HG02884 (cell line): ENCODE data around the gene NGFR.

Source experiments
- ATAC-seq: cut with Tn5 transposase; IDR thresholded peaks from one replicate; pipeline ENCODE4 v1.9.1; 2021; ENCODE audit warnings: mild to moderate bottlenecking, moderate library complexity; ENCODE audit not compliant: unreplicated experiment

Gene NGFR

DNA sequence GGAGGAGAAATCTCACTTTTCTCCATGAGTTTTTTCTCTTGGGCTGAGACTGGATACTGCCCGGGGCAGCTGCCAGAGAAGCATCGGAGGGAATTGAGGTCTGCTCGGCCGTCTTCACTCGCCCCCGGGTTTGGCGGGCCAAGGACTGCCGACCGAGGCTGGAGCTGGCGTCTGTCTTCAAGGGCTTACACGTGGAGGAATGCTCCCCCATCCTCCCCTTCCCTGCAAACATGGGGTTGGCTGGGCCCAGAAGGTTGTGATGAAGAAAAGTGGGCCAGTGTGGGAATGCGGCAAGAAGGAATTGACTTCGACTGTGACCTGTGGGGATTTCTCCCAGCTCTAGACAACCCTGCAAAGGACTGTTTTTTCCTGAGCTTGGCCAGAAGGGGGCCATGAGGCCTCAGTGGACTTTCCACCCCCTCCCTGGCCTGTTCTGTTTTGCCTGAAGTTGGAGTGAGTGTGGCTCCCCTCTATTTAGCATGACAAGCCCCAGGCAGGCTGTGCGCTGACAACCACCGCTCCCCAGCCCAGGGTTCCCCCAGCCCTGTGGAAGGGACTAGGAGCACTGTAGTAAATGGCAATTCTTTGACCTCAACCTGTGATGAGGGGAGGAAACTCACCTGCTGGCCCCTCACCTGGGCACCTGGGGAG is 19.1 kb downstream of the NGFR start:
- ATAC-seq: no peak

DNA sequence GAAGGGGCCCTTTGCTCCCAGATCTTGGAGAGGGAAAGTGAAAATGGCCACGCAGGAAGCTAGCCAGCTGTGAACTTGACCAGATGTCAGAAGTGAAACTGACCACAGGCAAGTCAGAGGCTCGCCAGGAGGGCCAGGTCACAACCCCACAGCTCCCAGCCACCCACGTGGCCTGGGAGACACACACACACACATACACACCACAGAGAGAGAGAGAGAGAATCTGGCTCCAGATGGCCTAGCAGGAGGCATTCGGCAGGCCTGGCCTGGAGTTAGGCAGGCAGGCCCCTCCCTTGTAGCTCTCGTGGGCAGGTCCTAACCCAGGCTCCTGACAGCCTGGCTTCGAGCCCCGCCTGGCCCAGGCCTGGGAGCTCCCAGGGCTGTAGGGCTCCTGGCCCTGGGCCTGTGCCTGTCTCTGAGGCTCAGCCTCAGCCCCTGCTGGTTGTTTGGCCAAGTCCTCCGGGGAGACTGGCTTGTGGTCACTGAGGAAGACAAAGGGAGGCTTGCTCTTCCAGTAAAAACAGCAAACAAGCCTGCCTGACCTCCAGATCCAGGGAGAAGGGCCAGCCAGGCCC is 20.2 kb downstream of the NGFR start:
- peak; percentile 55 for ATAC-seq

DNA sequence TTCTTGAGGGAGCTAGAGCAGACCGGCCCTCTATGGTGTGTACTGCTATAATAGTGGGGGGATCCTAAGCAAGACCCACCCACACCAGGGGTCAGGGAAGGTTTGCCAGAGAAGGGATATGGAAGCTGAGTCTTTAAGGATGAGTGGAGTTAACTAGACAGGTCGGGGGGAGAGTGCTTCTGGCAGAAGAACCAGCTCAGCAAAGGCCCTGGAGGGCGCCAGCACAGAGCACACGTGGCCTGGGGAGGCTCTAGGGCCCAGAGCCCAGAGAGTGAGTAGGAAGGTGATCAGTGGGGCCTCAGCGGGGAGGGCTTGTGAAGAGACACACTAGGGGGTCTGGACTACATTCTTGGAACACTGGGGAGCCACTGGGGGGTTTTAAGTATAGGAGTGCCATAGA is 21.1 kb downstream of the NGFR start:
- ATAC-seq: no peak

DNA sequence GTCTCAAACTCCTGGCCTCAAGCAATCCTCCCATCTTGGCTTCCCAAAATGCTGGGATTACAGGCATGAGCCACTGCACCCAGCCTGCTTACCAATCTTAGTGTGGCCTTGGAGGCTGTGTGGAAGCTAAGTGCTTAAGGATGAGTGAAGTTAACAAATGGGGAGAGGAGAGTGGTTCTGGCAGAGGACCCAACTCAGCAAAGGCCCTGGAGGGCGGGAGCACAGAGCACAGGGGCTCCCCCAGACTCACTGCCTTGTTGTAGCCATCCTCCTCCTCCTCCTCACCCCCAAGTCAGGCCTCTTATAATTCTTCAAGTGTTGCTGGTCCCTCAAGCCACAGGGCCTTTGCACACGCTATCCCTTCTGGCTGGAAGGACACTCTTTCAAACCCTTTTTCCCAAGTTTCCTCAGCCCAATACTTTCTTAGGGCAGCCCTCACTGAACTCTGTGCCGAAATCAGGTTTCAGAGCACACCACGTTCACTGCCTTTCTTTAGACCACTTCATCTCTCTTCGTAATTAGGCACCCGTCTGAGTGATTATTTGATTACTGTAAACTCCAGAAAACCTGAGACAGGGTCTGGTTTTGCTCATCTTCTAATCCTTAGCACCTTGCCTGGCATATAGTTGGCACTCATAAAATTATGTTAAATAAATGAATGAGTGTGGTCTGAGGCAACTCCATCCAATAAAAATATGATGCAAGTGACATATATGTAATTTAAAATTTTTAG is 23.4 kb downstream of the NGFR start:
- no peak for ATAC-seq

DNA sequence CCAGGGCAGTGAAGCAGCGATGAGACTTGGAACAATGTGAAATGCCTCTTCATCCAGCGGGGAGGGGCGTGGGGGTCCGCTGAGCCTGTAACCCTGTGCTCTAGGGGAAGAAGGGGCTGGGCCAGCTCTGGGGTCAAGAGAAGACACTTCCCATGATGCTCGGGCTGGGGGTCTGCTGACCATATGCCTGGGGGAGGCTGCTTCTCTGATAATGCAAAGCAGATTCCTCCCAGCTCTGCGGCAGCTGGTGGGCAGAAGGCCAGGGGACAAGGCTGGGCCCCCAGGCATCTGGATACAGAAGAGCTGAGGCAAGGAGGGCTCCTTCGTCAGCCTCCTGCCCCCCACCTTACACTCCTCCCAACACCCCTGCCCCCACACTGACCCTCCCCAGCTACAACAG is 24.7 kb downstream of the NGFR start:
- no peak for ATAC-seq

DNA sequence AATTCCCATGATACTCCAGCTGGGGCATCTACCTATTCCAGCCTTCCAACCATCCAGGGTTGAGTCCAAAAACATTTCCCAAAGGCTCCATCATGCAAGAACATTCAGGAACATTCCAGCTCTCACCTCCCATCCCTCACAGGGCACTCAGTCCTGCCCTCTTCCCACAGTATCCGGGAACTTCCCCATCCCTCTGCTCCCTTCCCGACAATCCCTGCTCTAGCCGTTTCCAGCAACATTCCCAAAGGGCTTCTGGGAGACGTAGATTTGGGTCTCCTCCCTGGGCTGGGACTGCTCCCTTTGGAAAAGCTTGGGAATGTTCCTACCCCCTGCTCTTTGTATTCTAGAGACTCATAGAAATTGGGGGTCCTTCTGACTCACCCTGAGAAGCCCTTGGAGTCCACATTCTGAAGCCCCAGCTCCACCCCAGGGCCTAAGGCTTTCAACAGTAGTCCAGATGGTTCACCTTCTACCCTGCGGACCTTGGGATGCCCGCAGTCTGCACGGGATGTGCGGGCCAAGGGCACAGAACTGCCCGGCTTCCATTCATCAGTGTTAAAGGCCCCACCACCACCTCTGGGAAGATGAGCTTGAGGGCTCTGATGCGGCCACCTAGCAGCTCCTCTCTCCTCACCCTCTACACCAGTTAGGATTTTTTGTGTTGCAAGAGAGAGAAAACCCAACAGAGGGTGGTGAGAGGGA is 25.4 kb downstream of the NGFR start:
- ATAC-seq: no peak

DNA sequence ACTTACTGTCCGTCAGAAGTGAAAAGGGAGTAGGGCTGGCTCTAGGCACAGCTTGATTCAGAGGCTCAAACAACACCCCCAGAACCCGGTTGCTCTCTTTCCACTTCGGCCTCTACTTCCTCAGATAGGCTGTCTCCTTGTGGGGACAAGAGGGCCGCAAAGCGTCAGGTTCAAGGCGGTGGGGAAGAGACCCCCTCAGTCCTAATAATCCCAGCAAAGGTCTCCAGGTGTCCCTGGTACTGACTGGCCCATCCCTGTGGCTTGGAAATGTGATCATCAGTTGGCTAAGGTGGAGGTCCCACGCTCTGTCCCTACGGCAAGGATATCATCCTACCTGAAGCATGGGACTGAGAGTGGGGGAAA is 26.0 kb downstream of the NGFR start:
- ATAC-seq: no peak

DNA sequence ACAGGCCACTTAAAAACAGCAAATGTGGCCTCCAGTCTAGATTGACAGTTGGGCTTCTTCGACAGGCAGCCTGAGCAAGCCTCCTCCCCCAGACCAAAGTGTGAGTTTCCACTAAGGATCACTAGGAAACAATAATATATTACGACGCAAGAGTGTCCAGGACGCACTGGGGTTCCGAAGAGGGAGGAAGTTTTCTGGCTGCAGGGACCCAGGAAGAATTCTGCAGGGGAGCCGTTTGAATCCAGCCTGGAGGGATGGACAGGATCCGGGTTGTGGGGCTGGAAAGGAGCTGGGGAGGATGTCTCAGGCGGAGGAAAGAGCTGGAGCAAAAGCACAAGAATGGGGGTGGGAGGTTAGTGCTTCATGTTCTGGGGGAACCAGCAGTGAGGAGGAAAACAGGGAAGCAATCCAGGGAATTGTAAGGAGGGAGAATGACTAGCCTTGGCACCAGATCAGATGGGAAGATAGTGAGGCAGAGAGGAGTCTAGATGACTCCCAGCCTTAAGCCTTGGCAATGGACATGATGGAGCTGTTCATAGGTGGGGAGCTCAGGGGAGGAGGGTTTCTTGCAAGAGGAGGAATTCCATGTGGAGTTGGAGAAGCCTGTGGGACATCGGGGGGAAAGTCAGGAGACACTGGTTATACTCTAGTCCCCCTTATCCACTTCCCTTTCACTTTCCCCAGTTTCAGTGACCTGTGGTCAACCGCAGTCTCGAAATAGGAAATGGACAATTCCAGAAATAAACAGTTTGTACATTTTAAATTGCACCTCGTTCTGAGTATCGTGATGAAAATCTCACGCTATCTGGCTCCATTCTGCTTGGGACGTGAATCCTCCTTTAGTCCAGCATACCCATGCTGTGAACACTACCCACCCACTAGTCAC is 26.6 kb downstream of the NGFR start:
- ATAC-seq: no peak

DNA sequence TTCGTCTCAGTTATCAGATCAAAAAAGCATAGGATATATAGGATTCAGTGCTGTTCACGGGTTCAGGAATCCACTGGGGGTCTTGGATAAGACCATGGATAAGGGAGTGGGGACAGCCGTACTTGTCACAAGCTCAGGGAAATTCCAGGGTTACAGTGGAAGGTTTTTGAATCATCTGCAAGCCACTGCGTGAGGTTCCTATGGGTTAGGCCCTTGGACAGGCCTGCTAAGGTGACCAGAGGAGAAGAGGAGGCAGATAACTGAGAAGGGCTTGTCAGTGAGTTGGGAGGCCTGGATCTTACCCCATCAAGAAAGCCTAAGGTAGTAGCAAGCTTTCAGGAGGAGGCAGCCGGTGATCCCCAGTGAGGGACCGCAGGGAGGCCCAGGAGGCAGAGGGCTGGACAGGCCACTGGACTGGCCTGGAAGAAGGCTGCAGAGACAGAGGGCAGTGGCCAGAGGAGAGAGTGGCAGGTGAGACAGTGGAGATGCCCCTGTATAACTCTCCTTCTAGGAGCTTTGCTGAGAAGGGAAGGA is 27.3 kb downstream of the NGFR start:
- ATAC-seq: no peak

DNA sequence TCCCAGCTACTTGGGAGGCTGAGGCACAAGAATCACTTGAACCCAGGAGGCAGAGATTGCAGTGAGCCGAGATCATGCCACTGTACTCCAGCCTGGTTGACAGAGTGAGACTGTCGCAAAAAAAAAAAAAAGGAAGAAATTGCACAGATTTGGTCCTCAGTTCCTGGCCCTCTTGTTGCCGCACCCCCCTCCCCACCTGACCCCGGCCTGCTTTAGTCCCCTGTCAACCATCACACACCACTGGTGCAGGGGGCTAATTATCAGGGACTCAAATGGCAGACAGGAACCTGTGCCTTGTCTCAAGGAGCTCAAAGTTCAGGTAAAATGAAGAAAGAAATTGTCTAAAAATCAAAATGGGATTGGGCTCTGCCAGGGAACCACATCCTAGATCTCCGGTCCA is 28.1 kb downstream of the NGFR start:
- ATAC-seq: no peak

DNA sequence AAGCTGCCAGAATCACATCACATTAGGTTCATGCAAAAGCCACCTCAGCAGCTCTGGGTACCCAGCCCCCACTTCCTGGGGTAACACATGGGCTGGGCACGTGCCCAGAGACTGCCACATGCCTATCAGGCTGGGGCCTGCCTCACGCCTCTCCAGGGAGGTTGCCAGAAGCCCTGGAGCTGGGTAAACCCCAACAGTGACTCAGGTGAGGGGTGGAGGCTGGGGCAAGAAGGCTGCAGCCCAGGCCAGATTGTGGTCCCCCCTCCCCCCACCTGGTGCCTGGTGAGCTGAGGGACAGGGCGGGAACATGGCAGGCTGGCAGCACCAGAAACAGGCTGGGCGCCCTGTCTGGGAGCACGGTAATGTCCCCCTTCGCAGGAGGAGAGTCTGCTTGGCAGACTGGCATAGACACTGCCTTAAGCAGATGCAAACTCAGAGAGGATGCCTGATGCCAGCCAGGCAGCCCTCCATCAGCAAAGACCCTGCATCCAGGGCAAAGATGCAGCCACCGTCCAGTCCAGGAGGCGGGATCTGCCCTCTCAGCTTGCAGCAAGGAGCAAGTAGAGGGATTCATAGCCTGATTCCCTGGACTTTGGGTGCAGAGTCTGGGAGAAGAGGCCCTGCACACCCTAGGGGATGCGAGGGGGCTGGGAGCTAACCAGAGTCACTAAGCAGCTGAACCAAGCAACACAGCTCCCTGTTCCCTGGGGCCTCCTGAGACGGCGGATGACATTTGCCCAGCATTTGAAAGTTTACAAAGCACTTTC is 28.8 kb downstream of the NGFR start:
- ATAC-seq: no peak

DNA sequence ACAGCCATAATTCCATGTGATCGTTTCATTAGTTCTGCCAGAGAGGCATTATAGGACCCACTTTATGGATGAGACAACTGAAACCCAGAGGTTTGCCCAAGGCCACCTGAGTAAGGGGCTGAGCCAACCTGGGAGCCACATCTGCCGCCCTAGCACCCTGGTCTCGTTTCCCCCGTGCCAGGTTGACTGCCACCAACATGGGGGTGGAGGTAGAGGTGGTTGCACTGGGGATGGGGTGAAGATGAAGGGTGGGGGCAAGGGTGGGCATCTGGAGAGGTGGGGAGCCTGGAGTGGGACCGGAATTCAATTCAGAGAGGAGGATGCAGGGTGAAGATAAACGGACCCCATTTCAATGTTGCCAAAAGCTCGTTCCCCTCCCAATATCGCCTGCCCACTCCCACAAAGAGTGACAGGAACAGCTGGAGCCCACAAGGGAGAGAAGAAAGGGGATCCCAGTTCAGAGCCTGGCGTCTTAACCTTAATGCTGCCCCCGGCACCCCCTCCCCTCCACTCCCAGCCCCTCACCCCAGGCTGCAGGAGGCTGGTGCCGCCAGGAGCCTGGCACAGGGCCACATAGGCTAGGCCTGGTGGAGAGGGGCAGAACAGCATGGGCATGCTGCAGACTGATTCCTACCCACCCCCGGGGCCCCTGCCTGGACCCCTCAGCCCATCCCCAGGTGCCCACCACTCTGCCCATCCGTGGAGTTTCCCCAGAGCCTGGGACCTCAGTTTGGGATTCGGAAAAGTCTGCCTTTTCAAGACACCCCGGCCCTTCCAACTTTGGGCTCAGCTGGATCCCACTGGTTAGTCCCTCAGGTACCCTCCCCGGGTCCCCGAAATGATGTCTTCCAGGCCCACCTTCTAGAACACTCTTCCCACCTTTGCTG is 29.6 kb downstream of the NGFR start:
- ATAC-seq: no peak

DNA sequence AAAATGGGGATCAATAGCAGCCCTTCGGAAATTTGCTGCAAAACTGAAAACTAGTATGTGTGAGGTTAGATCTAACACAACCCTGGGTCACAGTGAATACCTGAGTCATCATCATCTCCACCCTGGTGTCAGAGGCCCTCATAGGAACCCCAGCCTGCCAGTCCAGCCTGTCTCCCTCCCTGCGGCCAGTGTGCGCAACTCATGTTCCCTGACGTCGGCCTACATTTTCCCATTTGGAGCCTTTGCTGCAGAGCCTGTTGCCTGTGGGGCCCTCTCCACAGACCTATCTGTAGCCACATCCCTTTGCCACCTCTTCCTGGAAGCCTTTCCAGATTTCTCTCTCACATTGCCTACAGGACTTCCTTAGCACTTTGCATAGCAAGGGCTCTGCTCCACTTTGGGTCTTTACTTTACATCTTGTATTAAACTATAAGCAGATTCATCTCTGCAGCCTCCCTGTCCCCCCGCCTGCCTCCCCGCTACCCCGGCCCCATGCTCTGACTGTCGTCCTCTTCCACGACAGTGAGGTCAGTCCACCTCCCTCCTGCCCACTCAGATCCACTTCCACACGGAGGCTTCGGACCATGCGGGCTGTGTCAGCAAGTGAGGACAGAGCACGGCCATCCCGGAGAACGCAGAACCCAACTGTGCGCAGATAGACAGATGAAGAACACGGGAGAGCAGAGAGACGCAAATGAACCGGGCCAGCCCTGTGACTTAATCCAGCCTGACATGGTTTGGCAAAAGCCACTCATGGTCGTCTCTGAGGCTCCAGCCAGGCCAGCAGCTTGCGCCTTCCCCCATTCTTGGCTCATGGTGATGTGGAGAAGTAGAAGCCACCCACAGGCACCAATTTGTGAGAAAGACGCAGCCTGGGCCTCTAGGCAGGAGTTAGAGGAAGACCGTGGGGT is 31.0 kb downstream of the NGFR start:
- ATAC-seq: no peak

DNA sequence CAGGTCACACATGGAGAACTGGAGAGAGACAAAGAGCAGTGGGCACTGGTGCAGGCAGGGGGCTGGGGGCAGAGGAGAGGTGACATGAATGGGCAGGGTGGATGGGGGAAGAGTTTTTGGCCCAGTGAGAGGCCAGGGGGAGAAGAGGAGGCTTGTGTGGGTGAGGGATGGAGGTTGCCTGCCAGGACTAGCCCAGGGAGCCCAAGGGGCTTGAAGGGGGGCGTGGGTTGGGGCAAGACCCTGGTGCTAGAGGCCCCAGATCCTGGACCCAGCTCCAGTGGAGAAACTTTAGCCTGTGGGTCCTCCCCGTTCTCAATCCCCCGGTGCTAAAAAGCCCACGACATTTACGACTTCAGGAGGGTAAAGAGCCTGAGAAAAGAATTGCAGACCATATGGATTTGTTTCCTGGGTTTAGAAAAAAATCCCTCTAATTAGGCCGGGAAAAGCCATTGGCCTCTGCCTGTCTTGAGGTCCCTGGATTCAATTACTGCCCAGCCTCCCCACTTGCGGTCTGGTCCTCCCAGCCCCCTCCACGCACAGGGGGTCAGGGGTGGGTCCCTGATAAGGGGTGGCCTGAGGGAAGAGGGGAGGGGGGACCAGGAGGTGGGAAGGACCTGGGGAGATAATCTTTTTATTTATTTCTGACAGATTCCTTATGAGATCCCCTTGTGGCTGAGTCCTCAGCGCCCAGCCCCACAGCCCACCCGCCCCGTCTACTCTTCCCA is 33.0 kb downstream of the NGFR start:
- no peak for ATAC-seq

DNA sequence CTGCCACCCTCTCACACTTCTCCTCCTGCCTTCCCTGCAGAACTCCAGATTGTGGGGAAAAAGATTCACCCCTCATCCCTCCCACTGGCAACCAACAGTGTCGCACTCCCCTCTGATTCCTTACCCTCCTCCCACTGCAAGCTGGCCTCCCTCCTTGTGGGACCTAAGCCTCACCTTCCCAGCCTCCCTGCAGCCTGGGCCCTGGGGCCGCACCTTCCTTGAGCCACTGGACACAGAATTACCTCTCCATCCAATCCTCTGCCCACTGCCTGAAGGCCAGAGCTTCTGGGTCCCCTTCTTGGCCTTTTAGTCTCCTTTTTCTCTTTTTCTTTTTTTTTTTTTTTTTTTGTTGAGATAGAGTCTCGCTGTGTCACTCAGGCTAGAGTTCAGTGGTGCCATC is 33.9 kb downstream of the NGFR start:
- no peak for ATAC-seq

DNA sequence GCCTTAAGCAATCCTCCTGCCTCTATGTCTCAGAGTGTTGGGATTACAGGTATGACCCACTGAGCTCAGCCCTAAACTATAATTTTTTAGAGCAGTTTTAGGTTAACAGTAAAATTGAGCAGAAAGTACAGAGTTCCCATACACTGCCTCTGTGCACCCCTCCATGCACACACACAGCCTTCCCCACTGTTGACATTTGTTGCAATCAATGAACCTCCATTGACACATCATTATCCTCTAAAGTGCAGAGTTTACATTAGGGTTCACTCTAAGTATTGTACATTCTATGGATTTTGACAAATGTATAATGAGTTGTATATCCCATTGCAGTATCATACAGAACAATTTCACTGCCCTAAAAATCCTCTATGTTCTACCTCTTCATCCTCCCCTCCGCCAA is 35.0 kb downstream of the NGFR start:
- ATAC-seq: no peak

DNA sequence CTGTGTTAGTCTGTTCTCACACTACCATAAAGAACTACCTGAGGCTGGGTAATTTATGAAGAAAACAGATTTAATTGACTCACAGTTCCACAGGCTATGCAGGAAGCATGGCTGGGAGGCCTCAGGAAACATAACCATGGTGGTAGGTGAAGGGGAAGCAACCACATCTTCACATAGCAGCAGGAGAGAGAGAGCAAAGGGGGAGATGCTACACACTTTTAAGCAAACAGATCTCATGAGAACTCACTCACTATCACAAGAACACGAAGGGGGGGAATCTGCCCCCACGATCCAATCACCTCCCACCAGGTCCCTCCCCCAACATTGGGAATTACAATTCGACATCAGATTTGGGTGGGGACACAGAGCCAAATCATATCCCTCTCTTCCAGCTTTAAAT is 48.8 kb downstream of the NGFR start:
- ATAC-seq: no peak
